Urothelium cell line (cell line): Measurements from ENCODE around the gene JAKMIP1.

Experiments used
- DNase-seq: peaks from one replicate; pipeline ENCODE4 v3.0.0; 2011; ENCODE audit warnings: low spot score, mixed read lengths
- FAIRE-seq: peaks from 2 replicates; lab custom pipeline; 2011; peaks lifted over from hg19 to GRCh38; lab: Jason Lieb, UNC

The JAKMIP1 gene

GRCh38 chr4:6123116-6123515 lies 77.2 kb downstream of the JAKMIP1 start:
- DNase-seq (no peak), FAIRE-seq (no peak)

- FAIRE-seq (no peak), DNase-seq (no peak)
These were observed 77.9 kb downstream of the JAKMIP1 start for GRCh38 chr4:6122496-6122895.

- no peak for FAIRE-seq
- no peak for DNase-seq
These were observed 78.4 kb downstream of the JAKMIP1 start for GRCh38 chr4:6121941-6122340.

GRCh38 chr4:6121276-6121850 lies 79.0 kb downstream of the JAKMIP1 start:
- FAIRE-seq, result no peak
- DNase-seq, result no peak

GRCh38 chr4:6120361-6120760 lies 80.0 kb downstream of the JAKMIP1 start:
- DNase-seq, result no peak
- FAIRE-seq, result no peak

GRCh38 chr4:6119507-6120020 lies 80.8 kb downstream of the JAKMIP1 start:
- DNase-seq, result no peak
- no peak for FAIRE-seq

GRCh38 chr4:6118201-6118600 lies 82.1 kb downstream of the JAKMIP1 start:
- DNase-seq (no peak), FAIRE-seq (no peak)

GRCh38 chr4:6116696-6117285 lies 83.6 kb downstream of the JAKMIP1 start:
- DNase-seq, result no peak
- no peak for FAIRE-seq

GRCh38 chr4:6115746-6116586 lies 84.4 kb downstream of the JAKMIP1 start:
- FAIRE-seq (no peak), DNase-seq (no peak)

GRCh38 chr4:6115342-6115741 lies 85.0 kb downstream of the JAKMIP1 start:
- no peak for FAIRE-seq
- DNase-seq, result no peak

- FAIRE-seq, result no peak
- DNase-seq, result no peak
These were observed 85.7 kb downstream of the JAKMIP1 start for GRCh38 chr4:6114601-6115000.

GRCh38 chr4:6114181-6114580 lies 86.2 kb downstream of the JAKMIP1 start:
- FAIRE-seq, result no peak
- no peak for DNase-seq

- FAIRE-seq (no peak), DNase-seq (no peak)
These were observed 86.7 kb downstream of the JAKMIP1 start for GRCh38 chr4:6113641-6114040.

GRCh38 chr4:6112606-6113290 lies 87.6 kb downstream of the JAKMIP1 start:
- no peak for FAIRE-seq
- no peak for DNase-seq

GRCh38 chr4:6111354-6111960 lies 88.9 kb downstream of the JAKMIP1 start:
- DNase-seq, result no peak
- FAIRE-seq, result no peak

- DNase-seq, result no peak
These were observed 89.5 kb downstream of the JAKMIP1 start for GRCh38 chr4:6110681-6111353.

GRCh38 chr4:6109842-6110560 lies 90.3 kb downstream of the JAKMIP1 start:
- FAIRE-seq (no peak), DNase-seq (no peak)

More at GRCh38 chr4:6110681-6111353, 89.5 kb downstream of the JAKMIP1 start:
- FAIRE-seq, result no peak

- FAIRE-seq (no peak), DNase-seq (no peak)
These were observed 92.5 kb downstream of the JAKMIP1 start for GRCh38 chr4:6107886-6108285.

- DNase-seq (no peak), FAIRE-seq (no peak)
These were observed 93.1 kb downstream of the JAKMIP1 start for GRCh38 chr4:6107114-6107791.
